ENCODE results near the gene ACVR1C.
"Not testable (repeated sequence)": the region's sequence is repeated elsewhere in the genome, so short reads cannot be mapped to it uniquely, and the experiment has no call there.

Gene ACVR1C

DNA sequence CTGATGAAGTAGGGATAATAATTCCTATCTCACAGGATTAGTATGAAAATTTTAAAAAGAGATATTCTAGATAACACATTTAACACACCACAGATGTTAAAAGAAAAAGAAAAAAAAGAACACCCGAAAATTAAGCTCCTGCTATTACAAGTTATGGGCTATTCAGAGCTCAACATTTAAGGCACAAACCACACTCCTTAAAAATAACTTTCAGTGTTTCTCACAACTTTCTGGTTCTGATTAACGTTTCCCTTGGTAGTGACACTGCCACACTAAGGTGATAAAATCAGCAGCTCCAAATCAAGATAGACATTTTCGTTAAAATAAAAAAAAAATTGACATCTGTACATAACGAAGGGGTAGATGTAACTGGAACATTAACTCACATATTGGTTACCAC, 26.9 kb downstream of the ACVR1C start:
- TF ChIP-seq FOXP2 (optimal IDR thresholded peaks at IDR 0.05; ENCODE audit: control extremely low read depth, extremely low read length, insufficient read depth), result no peak
- no peak for TF ChIP-seq POLR2AphosphoS5 (IDR thresholded peaks at IDR 0.05; ENCODE audit: borderline replicate concordance, low read depth, low read length)
- TF ChIP-seq EZH2 (IDR thresholded peaks at IDR 0.05), result no peak
- no peak overlapping the region for H3K4me3 ChIP-seq
- H3K9ac ChIP-seq (ENCODE audit: insufficient read length), result no peak overlapping the region
- no peak overlapping the region for H3K27ac ChIP-seq
- DNase-seq (ENCODE audit: low read depth, low spot score), result no peak
- no peaks in the 10 kb centered on the region for H3K36me3 ChIP-seq (ENCODE audit: insufficient read depth, low read length)
- H3K9me3 ChIP-seq (ENCODE audit: low read depth, low read length), result no peaks in the 10 kb centered on the region

DNA sequence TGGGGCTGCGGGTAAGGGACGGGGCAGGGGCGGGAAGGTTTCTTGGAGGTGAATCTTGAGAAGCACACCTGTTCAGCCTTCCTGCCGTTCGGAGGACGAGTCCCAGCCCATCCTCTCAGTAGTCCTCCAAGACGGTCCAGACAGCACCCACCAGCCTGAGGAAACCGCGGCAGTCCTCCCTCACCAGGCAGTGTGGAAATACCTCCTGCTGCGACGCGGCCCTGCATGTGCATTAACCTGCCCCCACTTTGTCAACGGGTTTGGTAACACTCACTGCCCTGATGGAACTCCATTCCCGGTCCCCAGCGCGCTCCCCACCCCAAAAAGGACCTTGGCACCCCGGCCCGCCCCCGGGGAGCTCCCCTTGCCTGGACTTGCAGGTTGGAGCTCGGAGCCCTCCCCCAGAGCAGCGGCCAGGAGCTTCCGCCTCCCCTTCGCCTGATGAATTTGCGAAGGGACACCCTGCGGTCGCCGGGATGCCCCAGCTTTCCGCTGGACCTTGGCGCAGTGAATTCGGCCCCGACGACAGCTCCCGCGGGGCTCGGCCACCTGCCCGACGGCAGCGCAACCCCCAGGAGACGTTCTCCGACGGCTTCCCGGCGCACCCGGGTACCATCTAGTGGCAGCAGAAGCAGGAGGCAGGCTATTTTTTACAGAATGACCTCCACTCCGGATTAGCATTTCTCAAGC, 31.5 kb downstream of the ACVR1C start:
- H3K9me3 ChIP-seq (ENCODE audit: low read depth, low read length), result no peaks in the 10 kb centered on the region
- H3K27ac ChIP-seq, result no peak overlapping the region
- H3K4me3 ChIP-seq, result no peak overlapping the region
- no peak for DNase-seq (ENCODE audit: low read depth, low spot score)
- H3K36me3 ChIP-seq (ENCODE audit: insufficient read depth, low read length), result no peaks in the 10 kb centered on the region
- H3K9ac ChIP-seq (ENCODE audit: insufficient read length), result no peak overlapping the region
- TF ChIP-seq POLR2AphosphoS5 (IDR thresholded peaks at IDR 0.05; ENCODE audit: borderline replicate concordance, low read depth, low read length), result no peak
- TF ChIP-seq FOXP2 (optimal IDR thresholded peaks at IDR 0.05; ENCODE audit: control extremely low read depth, extremely low read length, insufficient read depth), result no peak
- TF ChIP-seq EZH2 (IDR thresholded peaks at IDR 0.05), result no peak

- Histone ChIP-seq H3K4me3 (no peak overlapping the region), H3K27ac (no peak overlapping the region), H3K9ac (ENCODE audit: insufficient read length) (no peak overlapping the region), H3K36me3 (ENCODE audit: insufficient read depth, low read length) (no peaks in the 10 kb centered on the region), H3K9me3 (ENCODE audit: low read depth, low read length) (no peaks in the 10 kb centered on the region)
- no peak for DNase-seq (ENCODE audit: low read depth, low spot score)
- no peak for TF ChIP-seq EZH2 (IDR thresholded peaks at IDR 0.05)
- TF ChIP-seq FOXP2 (optimal IDR thresholded peaks at IDR 0.05; ENCODE audit: control extremely low read depth, extremely low read length, insufficient read depth), result no peak
- TF ChIP-seq POLR2AphosphoS5 (IDR thresholded peaks at IDR 0.05; ENCODE audit: borderline replicate concordance, low read depth, low read length), result no peak
Measured at GRCh38 chr2:157593411-157593810, 35.3 kb downstream of the ACVR1C start.

DNA sequence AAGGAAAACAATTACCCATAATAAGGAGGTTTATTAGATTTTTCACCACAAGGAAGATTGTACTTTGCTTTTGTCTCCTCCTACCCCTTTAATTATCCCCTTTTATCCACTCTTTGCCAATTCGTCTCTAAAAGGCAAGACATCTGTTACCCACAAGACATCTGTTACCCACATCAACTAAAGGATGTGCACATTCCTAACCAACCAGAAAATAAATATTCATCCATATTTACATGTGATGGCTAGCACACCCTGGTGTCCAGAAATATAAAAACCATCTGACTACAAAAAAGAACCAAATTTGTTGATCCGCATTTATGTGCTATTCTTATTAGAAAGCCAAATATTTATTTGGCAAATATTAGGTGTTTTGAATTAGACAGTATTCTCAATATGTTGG, 35.7 kb downstream of the ACVR1C start:
- H3K27ac ChIP-seq, result no peak overlapping the region
- no peaks in the 10 kb centered on the region for H3K36me3 ChIP-seq (ENCODE audit: insufficient read depth, low read length)
- H3K4me3 ChIP-seq, result no peak overlapping the region
- no peak for DNase-seq (ENCODE audit: low read depth, low spot score)
- H3K9ac ChIP-seq (ENCODE audit: insufficient read length), result no peak overlapping the region
- TF ChIP-seq FOXP2 (optimal IDR thresholded peaks at IDR 0.05; ENCODE audit: control extremely low read depth, extremely low read length, insufficient read depth) (no peak), EZH2 (IDR thresholded peaks at IDR 0.05) (no peak), POLR2AphosphoS5 (IDR thresholded peaks at IDR 0.05; ENCODE audit: borderline replicate concordance, low read depth, low read length) (no peak)
- H3K9me3 ChIP-seq (ENCODE audit: low read depth, low read length), result no peaks in the 10 kb centered on the region

GRCh38 chr2:157592374-157592773, 36.3 kb downstream of the ACVR1C start:
- Histone ChIP-seq H3K4me3 (no peak overlapping the region), H3K27ac (no peak overlapping the region), H3K36me3 (ENCODE audit: insufficient read depth, low read length) (no peaks in the 10 kb centered on the region), H3K9ac (ENCODE audit: insufficient read length) (no peak overlapping the region), H3K9me3 (ENCODE audit: low read depth, low read length) (no peaks in the 10 kb centered on the region)
- no peak for TF ChIP-seq EZH2 (IDR thresholded peaks at IDR 0.05)
- no peak for TF ChIP-seq POLR2AphosphoS5 (IDR thresholded peaks at IDR 0.05; ENCODE audit: borderline replicate concordance, low read depth, low read length)
- TF ChIP-seq FOXP2 (optimal IDR thresholded peaks at IDR 0.05; ENCODE audit: control extremely low read depth, extremely low read length, insufficient read depth), result no peak
- DNase-seq (ENCODE audit: low read depth, low spot score), result no peak

DNA sequence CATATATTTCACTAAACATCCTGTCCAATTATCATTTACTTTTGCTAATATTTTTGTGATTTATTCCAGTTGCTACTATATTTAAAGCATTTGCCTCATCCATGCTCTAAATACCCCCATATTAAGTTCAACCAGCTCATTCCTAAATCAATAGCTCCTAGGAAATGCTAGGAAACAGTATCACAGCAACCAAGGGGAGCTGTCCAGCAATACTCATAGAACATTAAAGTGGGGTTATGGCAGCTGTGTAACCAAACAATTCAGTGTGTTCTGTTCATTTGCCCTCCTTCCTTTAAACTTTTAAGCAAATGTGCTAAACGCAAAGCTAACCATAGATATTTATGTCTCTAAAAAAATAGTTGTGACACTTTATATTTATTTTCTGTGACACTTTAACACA, 41.1 kb downstream of the ACVR1C start:
- H3K9ac ChIP-seq (ENCODE audit: insufficient read length), result no peak overlapping the region

DNA sequence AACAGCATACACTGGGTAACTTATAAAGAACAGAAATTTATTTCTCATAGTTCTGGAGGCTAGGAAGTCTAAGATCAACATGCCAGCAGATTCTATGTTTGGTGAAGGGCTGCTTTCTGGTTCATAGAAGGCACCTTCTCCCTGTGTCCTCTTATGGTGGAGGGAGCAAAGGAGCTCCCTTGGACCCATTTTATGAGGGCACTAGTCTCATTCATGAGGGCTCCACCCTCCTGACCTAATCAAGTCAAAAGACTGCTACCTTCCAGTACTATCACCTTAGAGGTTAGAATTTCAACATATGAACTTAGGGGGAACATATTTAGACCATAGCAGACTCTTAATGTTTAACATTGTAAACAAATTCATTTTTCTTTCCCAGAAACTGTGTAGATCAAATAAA, 54.5 kb downstream of the ACVR1C start:
- no peak overlapping the region for H3K4me3 ChIP-seq
- no peak overlapping the region for H3K27ac ChIP-seq
- no peak overlapping the region for H3K9ac ChIP-seq (ENCODE audit: insufficient read length)
- no peaks in the 10 kb centered on the region for H3K9me3 ChIP-seq (ENCODE audit: low read depth, low read length)
- no peak for DNase-seq (ENCODE audit: low read depth, low spot score)
- no peaks in the 10 kb centered on the region for H3K36me3 ChIP-seq (ENCODE audit: insufficient read depth, low read length)
- TF ChIP-seq FOXP2 (optimal IDR thresholded peaks at IDR 0.05; ENCODE audit: control extremely low read depth, extremely low read length, insufficient read depth), result no peak
- TF ChIP-seq POLR2AphosphoS5 (IDR thresholded peaks at IDR 0.05; ENCODE audit: borderline replicate concordance, low read depth, low read length), result no peak
- TF ChIP-seq EZH2 (IDR thresholded peaks at IDR 0.05), result no peak

More for the DNA sequence above, 41.1 kb downstream of the ACVR1C start:
- no peak for DNase-seq (ENCODE audit: low read depth, low spot score)
- no peak overlapping the region for H3K27ac ChIP-seq
- H3K4me3 ChIP-seq, result no peak overlapping the region
- no peaks in the 10 kb centered on the region for H3K36me3 ChIP-seq (ENCODE audit: insufficient read depth, low read length)
- H3K9me3 ChIP-seq (ENCODE audit: low read depth, low read length), result no peaks in the 10 kb centered on the region
- no peak for TF ChIP-seq FOXP2 (optimal IDR thresholded peaks at IDR 0.05; ENCODE audit: control extremely low read depth, extremely low read length, insufficient read depth)
- TF ChIP-seq EZH2 (IDR thresholded peaks at IDR 0.05), result no peak
- TF ChIP-seq POLR2AphosphoS5 (IDR thresholded peaks at IDR 0.05; ENCODE audit: borderline replicate concordance, low read depth, low read length), result no peak

DNA sequence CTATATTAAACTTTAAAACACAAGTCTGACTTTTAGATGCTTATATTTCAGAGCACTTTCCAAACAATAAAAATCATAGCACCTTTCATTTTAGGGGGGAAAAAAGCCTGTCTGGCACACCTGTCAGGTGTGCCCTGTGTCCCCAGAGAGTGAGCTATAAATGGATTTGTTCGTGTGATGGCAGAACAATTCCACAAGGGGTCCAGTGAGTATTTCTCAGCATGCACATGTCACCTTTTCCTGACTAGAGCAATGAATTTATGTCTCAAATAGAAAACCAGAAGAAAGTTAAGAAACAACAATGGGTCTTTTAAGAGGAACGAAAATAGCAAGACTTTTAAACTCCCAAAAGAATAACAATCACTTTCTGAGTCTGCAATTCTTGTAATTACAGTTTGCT, 55.9 kb downstream of the ACVR1C start:
- Histone ChIP-seq H3K4me3 (no peak overlapping the region), H3K9ac (ENCODE audit: insufficient read length) (no peak overlapping the region), H3K9me3 (ENCODE audit: low read depth, low read length) (no peaks in the 10 kb centered on the region), H3K36me3 (ENCODE audit: insufficient read depth, low read length) (no peaks in the 10 kb centered on the region), H3K27ac (no peak overlapping the region)
- TF ChIP-seq POLR2AphosphoS5 (IDR thresholded peaks at IDR 0.05; ENCODE audit: borderline replicate concordance, low read depth, low read length) (no peak), FOXP2 (optimal IDR thresholded peaks at IDR 0.05; ENCODE audit: control extremely low read depth, extremely low read length, insufficient read depth) (no peak), EZH2 (IDR thresholded peaks at IDR 0.05) (no peak)
- no peak for DNase-seq (ENCODE audit: low read depth, low spot score)

GRCh38 chr2:157566623-157567022, 62.0 kb downstream of the ACVR1C start:
- not testable (repeated sequence) for H3K27ac ChIP-seq; H3K4me3 ChIP-seq; H3K9me3 ChIP-seq (ENCODE audit: low read depth, low read length); DNase-seq (ENCODE audit: low read depth, low spot score); H3K9ac ChIP-seq (ENCODE audit: insufficient read length); H3K36me3 ChIP-seq (ENCODE audit: insufficient read depth, low read length)

DNA sequence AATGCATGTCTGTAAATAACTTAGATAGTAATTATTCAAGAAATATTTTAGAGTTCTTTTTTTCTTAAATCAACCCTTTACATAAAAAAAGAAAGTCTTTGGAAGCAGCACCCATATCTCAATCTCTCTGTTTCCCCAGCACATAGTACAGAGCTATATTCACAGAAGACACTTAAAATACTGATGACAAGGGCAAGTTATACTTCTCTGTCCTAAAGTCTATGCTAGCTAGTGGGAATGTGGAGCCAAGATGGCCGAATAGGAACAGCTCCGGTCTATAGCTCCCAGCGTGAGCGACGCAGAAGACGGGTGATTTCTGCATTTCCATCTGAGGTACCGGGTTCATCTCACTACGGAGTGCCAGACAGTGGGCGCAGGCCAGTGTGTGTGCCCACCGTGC, 62.6 kb downstream of the ACVR1C start:
- H3K36me3 ChIP-seq (ENCODE audit: insufficient read depth, low read length); H3K9ac ChIP-seq (ENCODE audit: insufficient read length); H3K4me3 ChIP-seq; DNase-seq (ENCODE audit: low read depth, low spot score); H3K9me3 ChIP-seq (ENCODE audit: low read depth, low read length); H3K27ac ChIP-seq: not testable (repeated sequence)

Data from SK-N-MC (cell line).